Right cardiac atrium (tissue), 5 donors: ENCODE measurements around the gene SALL2. TPM values are rescaled to one million over a fixed set of nuclear protein-coding genes. Genes with fewer than 3 reads are reported as not detected.

ENCODE experiments used
- ATAC-seq, 2 donors: fragments of 200-7000 bp; cut with Tn5 transposase; one replicate each; pipeline versions ENCODE4 v1.8.0 to v1.9.1; 2020; ENCODE audit warnings: moderate library complexity in 2 of 2, mild to moderate bottlenecking in 1 of 2
- DNase-seq, 3 donors: peaks; one replicate each; pipeline ENCODE4 v3.0.0-alpha.2; 2020
- H3K27ac ChIP-seq: one replicate; pipeline ENCODE4 v1.5.1; 2013; ENCODE audit warnings: mild to moderate bottlenecking, low read length, control low read depth, moderate library complexity
- H3K27me3 ChIP-seq: one replicate; pipeline ENCODE4 v1.6.1; 2013; ENCODE audit not compliant: control insufficient read depth, insufficient read depth
- H3K4me1 ChIP-seq: one replicate; pipeline ENCODE4 v1.6.1; 2013; ENCODE audit warnings: low read length; ENCODE audit not compliant: control insufficient read depth, insufficient read depth
- H3K4me3 ChIP-seq: one replicate; pipeline ENCODE4 v1.5.1; 2013; ENCODE audit warnings: low read length, control low read depth
- H3K9me3 ChIP-seq: one replicate; pipeline ENCODE4 v1.6.1; 2013; ENCODE audit warnings: low read length; ENCODE audit not compliant: control insufficient read depth
- WGBS: extraction: QIAGEN DNeasy Blood & Tissue Kit; methylation state at CpG from one replicate; pipeline ENCODE4 v1.1.7; 2013; 5-methylcytosine and 5-hydroxymethylcytosine counted together
- intact Hi-C, 4 donors: fragments of 100-400 bp; cut with DNase I; formaldehyde crosslinking; loops; one replicate each; pipeline versions ENCODE4 v1.11.0 to v1.14.0; 2022 to 2023
- polyA plus RNA-seq: library from polyadenylated mRNA; stranded (reverse); fragments of 200-250 nt; gene quantifications from one replicate; pipeline ENCODE4 v1.2.3, GENCODE V29; 2013
- total RNA-seq, 4 donors: library from RNA; stranded (reverse); fragmentation: NEBNext Ultra II Directional; extraction: Animal tissue kit (Norgen Biotek cat#: 25700); gene quantifications; one replicate each; pipeline ENCODE4 v1.2.1, GENCODE V29; 2021
- donor health status: healthy with polysubstance abuse.
- donor health status: DM: no; HTN: yes; CAD: no.
- donor health status: DM: no; HTN: no; CAD: no.
- donor health status: DM: no; HTN: yes; CAD: no; lungs with severe emphysema.
- donor health status: DM: yes; HTN: yes; CAD: no.

SALL2 gene
- total and polyA plus RNA-seq, 5 donors, result 4.0 to 16.1 (median 11.5) TPM

DNA sequence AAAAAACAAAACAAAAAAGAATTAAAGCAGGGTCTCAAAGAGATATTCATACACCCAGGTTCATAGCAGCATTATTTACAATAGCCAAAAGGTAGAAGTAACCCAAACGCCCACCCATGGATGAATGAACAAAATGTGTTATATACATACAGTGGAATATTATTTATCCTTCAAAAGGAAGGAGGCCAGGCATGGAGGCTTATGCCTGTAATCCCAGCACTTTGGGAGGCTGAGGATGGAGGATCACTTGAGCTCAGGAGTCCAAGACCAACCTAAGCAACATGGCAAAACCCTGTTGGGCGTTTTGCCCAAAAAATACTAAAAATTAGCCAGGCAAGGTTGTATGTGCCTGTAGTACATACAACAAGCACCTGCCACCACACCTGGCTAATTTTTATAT lies 19.6 kb downstream of the SALL2 start:
- Histone ChIP-seq H3K4me1 (no peaks in the 10 kb centered on the region), H3K9me3 (no peaks in the 10 kb centered on the region), H3K27me3 (no peaks in the 10 kb centered on the region), H3K27ac (no peak overlapping the region), H3K4me3 (no peak overlapping the region)
- intact Hi-C loops, result loop anchor here in 1 of 4 donors (10.0 kb wide), 1 partner anchor 48 kb away; no protein-coding TSS in a partner anchor
- DNase-seq, result no peak
- WGBS, result 91% methylated on average over 2 of the region's 2 CpGs
- ATAC-seq, result no peak

DNA sequence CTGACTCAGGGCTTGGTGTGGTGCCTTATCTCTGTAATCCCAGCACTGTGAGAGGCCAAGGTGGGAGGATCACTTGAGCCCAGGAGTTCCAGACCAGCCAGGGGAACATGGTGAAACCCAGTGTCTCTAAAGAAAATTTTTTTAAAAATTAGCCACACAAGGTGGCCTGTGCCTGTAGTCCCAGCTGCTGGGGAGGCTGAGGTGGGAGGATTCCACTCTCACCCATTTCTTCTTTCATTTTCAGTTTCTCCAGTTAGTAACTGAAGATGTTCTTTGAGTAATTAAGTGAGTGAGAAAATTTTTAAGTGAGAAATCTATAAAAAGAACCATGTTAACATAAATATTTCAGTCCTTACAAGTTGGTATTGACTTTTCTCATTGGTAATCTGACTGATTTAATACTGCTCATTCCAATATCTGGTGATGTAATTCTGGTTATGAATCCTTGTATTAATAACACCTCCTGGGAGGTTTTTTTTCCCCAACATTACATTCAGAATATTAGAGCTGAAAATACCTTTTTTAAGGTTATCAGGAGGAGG lies 21.1 kb downstream of the SALL2 start:
- no peak for ATAC-seq
- no peak for DNase-seq

DNA sequence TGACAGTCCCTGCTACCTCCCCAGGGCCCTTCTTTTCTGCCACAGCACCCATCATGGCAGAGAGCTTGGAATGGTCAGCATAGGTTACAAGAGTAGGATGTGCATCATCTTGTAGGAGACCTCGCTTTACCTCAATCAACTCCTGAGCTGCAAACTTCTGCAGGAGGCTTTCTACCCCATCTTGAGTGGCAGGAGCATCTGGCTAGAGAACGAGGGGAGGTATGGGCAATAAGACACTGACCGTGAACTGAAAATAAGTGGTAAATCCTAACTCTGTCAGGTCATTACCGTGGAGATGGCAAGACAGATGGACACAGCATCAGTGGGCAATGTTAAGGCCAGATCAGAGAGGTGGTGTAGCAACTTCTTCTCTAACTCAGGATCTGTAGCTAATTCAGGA lies 22.8 kb downstream of the SALL2 start:
- ATAC-seq, result no peak
- no peaks in the 10 kb centered on the region for H3K9me3 ChIP-seq

More for the DNA sequence above, 21.1 kb downstream of the SALL2 start:
- Histone ChIP-seq H3K27me3 (no peaks in the 10 kb centered on the region), H3K27ac (no peak overlapping the region), H3K9me3 (no peaks in the 10 kb centered on the region), H3K4me3 (no peak overlapping the region), H3K4me1 (no peaks in the 10 kb centered on the region)
- intact Hi-C loops, result loop anchor here in 1 of 4 donors (10.0 kb wide), 1 partner anchor 50 kb away; no protein-coding TSS in a partner anchor

DNA sequence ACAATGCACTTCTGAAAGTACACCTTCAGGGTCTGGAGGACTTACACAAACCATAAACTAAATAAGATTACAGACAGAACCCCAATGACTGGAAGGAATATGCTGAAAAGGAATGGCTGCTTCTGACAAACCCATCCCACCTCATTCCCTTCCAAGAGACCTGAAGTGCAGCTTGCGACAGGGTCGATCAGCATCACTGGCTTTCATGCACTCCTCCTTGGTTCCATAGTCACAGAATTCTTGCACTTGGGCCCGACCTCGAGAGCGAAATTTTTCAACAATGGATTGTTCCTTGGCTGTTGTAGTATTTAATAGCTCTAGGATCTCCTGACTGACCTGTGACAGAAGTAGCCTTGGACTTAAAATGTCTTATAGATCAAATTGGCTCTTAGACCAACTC lies 24.6 kb downstream of the SALL2 start:
- Histone ChIP-seq H3K4me1 (no peaks in the 10 kb centered on the region), H3K27me3 (no peaks in the 10 kb centered on the region), H3K4me3 (no peak overlapping the region), H3K27ac (no peak overlapping the region), H3K9me3 (no peaks in the 10 kb centered on the region)
- no peak for DNase-seq
- ATAC-seq, result no peak
- 94% methylated on average over 5 of the region's 5 CpGs for WGBS
- intact Hi-C loops, result loop anchor here in 1 of 4 donors (10.0 kb wide), 1 partner anchor 53 kb away; no protein-coding TSS in a partner anchor

More for the DNA sequence above, 22.8 kb downstream of the SALL2 start:
- no peak overlapping the region for H3K27ac ChIP-seq
- WGBS, result 92% methylated on average over 4 of the region's 4 CpGs
- no peak overlapping the region for H3K4me3 ChIP-seq
- intact Hi-C loops, result loop anchor here in 1 of 4 donors (10.0 kb wide), 1 partner anchor 51 kb away; no protein-coding TSS in a partner anchor
- no peak for DNase-seq
- H3K27me3 ChIP-seq, result no peaks in the 10 kb centered on the region
- no peaks in the 10 kb centered on the region for H3K4me1 ChIP-seq

DNA sequence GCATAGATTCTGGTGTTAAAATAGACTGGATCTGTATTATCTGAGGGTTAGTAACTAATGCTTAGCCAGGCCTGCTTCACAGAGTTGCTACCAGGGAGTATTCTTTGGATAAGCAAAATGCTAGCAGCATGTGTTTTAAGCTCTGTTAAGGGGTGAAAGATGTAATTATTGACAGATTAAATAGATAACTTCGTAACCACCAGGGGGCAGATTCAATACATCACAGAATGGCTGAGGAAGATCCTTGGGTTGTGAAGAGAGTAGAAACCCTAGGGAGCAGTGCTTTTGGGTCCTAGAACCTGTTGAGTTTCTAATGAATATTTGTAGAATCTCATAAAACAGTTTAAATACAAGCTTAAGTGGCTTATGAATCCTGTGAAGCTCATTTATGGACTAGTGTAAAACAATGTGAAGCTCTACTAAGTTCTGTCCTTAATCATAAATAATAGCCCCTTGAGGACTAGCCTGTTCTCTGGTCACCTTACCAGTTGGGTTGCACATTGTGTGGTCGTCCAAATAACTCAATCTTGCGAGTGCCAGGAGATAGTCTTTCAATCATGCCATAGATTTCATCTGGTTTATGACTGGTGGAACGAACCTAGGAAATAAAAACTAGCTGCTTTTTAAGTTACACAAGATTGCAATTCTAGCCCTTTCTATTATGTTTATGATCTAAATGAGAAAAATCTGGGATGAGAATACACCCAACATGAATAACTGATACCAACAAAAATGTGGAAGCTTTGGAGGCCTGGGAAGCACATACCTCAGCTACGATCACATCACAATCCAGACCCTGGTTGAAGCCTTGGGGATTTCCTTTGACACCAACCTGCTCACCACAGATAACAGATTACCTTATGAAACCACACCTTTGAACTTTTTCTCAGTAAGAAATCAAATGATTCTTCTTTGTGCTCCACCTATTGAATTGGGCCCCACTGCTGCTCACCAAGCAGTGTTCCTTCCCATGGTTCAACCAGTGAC lies 27.3 kb downstream of the SALL2 start:
- H3K27me3 ChIP-seq, result no peaks in the 10 kb centered on the region
- H3K9me3 ChIP-seq, result no peaks in the 10 kb centered on the region
- ATAC-seq, result peak in 1 of 2 donors; percentile 34
- WGBS, result 64% methylated on average over 5 of the region's 5 CpGs
- no peak overlapping the region for H3K4me3 ChIP-seq
- no peaks in the 10 kb centered on the region for H3K4me1 ChIP-seq
- no peak for DNase-seq
- intact Hi-C loops, result no loop called here
- H3K27ac ChIP-seq, result no peak overlapping the region

DNA sequence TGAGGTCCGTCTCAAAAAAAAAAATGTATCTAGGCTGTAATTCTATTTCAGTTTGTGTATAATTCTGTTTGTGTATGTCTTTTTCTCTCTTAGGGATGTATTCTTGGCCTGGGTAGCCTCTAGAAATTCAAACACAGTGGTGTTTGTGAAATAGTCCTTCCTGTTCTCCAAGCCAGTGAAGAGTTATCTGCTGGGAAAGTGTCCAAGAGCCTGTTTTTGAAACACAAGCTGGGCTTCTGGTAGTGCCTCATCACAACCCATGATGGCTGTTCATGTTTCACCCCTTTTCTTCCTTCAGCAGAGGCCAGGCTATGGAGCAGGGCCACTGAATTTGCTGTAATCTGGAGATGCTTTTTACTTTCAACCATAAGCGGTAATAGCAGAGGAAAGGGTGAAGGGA lies 29.7 kb downstream of the SALL2 start:
- Histone ChIP-seq H3K27ac (no peak overlapping the region), H3K9me3 (no peaks in the 10 kb centered on the region), H3K27me3 (no peaks in the 10 kb centered on the region), H3K4me3 (no peak overlapping the region), H3K4me1 (no peaks in the 10 kb centered on the region)
- DNase-seq, result no peak
- intact Hi-C loops, result no loop called here
- no peak for ATAC-seq
- WGBS, result 90% methylated on average over 2 of the region's 2 CpGs

DNA sequence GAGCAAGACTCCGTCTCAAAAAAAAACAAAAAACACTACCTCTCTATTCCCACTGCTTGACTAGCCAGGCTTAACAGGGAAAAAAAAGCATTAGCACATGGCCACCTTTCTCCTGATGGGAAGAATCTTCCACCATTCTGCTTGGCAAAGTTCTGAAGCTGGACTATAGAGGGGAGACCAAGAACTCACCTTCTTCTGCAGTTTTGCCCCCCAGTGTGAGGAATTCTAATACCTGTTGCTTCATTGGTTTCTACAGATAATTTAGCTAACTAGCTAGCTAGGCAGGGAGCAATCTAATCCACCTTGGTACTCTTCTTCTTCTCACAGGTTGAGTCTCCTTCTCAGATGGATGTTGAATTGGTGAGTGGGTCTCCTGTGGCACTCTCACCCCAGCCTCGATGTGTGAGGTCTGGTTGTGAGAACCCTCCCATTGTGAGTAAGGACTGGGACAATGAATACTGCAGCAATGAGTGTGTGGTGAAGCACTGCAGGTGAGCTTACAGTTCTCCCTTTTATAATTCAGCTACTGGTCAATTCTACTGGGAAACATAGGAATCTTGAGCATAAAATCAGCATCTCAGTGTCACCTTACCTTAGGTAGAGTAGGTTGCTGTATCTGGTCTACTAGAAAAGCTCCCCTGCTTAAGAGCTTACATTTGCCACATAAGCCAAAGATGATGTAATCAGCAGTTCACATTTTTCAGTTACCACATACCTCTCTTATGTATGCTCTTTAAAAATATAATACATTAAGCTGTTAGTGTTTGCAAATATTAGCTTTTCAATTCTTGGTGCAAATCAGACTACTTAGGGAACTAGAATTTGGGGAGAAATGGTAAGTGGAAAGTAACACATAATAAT lies 31.0 kb downstream of the SALL2 start:
- Histone ChIP-seq H3K27me3 (no peaks in the 10 kb centered on the region), H3K9me3 (no peaks in the 10 kb centered on the region), H3K27ac (no peak overlapping the region), H3K4me1 (no peaks in the 10 kb centered on the region), H3K4me3 (no peak overlapping the region)
- ATAC-seq, result no peak
- no peak for DNase-seq
- WGBS, result 86% methylated on average over 2 of the region's 2 CpGs
- intact Hi-C loops, result no loop called here

DNA sequence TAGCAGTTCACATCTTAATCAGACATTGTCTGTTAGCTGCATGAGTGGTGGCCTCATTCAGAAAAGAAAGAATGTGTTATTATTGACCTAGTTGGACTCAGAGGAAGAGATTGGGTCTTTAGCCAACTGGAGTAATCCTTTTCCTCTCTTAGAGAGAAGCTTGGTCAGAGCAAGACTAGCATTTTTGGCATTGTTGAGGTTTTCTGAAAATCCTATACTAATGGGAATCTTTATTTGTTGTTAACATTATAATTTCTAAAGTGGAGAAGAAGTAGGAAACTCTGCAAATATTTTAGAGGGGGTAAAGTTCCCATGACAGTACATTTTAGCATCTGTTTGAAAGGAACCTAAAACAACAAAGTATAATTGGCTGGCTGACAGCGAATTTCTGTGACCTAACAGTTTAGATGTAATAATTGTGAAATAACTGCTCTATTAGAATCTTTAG lies 39.5 kb downstream of the SALL2 start:
- no peak for ATAC-seq
- intact Hi-C loops, result no loop called here
- Histone ChIP-seq H3K27me3 (no peaks in the 10 kb centered on the region), H3K9me3 (no peaks in the 10 kb centered on the region), H3K27ac (no peak overlapping the region), H3K4me3 (no peak overlapping the region), H3K4me1 (no peaks in the 10 kb centered on the region)
- no peak for DNase-seq
- WGBS, result 83% methylated on average over 1 of the region's 1 CpG

DNA sequence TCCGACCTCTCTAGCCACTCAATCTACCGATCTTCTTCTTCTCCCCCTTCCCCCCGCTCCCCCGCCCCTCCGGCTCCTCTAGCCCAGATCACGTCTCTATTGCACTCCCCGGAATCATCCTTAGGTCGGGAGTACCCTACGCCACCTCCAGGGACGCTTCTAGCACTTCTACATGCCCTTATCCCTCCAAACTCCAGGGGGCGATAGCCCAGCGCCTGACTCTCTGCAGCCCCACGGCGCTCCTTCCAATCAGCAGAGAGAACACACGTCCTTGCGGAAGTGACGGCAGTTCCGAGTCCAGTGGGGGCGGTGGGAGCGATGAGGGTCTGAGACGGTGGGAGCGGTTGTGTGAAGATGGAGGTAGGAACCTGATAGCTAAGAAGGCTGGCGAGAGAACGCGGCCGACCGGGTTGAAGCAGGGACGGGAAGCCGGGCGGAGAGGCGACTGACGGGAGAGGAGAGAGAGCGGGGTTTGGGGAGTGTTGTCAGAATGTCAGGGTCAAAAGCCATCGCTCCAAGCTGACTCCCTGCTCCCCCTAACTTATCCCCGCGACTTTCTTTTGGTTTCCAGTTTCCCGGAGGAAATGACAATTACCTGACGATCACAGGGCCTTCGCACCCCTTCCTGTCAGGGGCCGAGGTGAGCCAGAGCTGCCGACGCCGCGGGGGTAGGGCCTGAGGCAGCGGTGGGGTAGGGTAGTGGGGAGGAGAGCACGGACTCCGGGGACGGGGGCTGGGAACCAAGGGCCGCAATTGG lies 49.0 kb downstream of the SALL2 start, which contains the start of the genes RAB2B and TOX4:
RAB2B (minus strand) TSS at position 35 of the 757 bp plus-strand sequence. CDS start 87 bp downstream, outside the sequence.
TOX4 (plus strand) TSS at position 271 of the 757 bp plus-strand sequence; CDS start at position 355, 84 bp downstream.
- Histone ChIP-seq H3K27me3 (no peaks in the 10 kb centered on the region), H3K4me3 (peak within 1 kb of the TSS; percentile 60), H3K4me1 (no peaks in the 10 kb centered on the region), H3K27ac (peak within 1 kb of the TSS; percentile 95), H3K9me3 (no peaks in the 10 kb centered on the region)
- intact Hi-C loops, result no loop called here
- ATAC-seq (peak; percentile 99), DNase-seq (peak; percentile 94 to 96 (median 96))
- WGBS, result under 1% methylated on average over 49 of the region's 49 CpGs

DNA sequence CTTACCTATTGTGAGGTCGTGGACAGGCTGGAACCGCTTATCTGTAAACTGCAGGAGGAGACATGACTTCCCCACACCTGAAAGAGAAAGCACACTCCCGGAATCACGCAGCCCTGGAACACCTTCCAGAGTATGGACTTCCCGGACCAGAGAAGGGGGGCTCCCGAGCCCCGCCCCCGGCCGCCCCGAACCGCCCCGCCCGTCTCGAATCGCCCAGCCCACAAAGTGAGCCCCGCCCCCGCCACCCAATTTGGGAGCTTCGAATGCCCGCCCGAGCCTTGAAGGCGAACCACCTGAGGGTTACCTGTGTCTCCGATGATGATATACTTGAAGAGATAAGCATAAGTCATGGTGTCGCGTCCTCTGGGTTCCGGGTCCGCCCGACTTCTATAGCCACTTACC lies 49.6 kb downstream of the SALL2 start:
- peak; percentile 87 to 95 (median 94) for DNase-seq
- intact Hi-C loops, result no loop called here
- H3K27me3 ChIP-seq, result no peaks in the 10 kb centered on the region
- WGBS, result under 1% methylated on average over 27 of the region's 27 CpGs
- ATAC-seq, result peak; percentile 92 to 93
- H3K9me3 ChIP-seq, result no peaks in the 10 kb centered on the region
- peak overlapping the region; percentile 95 for H3K27ac ChIP-seq
- peak overlapping the region; percentile 60 for H3K4me3 ChIP-seq
- no peaks in the 10 kb centered on the region for H3K4me1 ChIP-seq
